LHCN-M2 (cell line): Measurements from ENCODE around the gene DUSP22. TPM values are rescaled to one million over a fixed set of nuclear protein-coding genes. Genes with fewer than 3 reads are reported as not detected.

Experiments used
- DNase-seq: peaks from one replicate; pipeline ENCODE4 v3.0.0-alpha.2; 2012; ENCODE audit warnings: low read depth
- total RNA-seq: library from RNA; depleted of rRNA; stranded (reverse); fragments of >200 nt; gene quantifications from 2 replicates; pipeline ENCODE4 v1.2.3, GENCODE V29; 2014

Gene DUSP22
- total RNA-seq, 1 experiment from 2014 or later = 14.9 TPM

DNA sequence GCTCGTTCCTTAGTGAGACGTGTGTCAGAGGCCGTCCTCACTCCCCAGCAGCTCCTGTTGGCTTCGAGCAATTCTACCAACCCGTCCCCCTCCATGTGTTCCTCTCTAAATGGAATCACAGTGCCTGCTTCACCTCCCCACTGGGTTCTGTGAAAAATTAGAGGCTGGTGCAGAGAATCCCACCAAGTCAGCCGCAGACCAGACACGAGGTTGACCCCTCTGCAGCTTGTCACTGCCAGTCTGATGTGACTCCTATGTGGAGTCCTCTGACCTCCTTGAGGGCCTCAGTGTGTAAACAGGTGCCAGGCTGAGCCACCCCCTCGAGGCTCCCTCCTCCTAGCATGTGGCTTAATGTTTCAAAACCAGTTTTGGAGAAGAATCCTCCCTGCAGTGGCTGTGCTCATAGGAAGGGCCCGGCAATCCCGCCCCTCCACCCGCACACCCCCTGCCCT is 86.7 kb downstream of the DUSP22 start:
- no peak for DNase-seq

DNA sequence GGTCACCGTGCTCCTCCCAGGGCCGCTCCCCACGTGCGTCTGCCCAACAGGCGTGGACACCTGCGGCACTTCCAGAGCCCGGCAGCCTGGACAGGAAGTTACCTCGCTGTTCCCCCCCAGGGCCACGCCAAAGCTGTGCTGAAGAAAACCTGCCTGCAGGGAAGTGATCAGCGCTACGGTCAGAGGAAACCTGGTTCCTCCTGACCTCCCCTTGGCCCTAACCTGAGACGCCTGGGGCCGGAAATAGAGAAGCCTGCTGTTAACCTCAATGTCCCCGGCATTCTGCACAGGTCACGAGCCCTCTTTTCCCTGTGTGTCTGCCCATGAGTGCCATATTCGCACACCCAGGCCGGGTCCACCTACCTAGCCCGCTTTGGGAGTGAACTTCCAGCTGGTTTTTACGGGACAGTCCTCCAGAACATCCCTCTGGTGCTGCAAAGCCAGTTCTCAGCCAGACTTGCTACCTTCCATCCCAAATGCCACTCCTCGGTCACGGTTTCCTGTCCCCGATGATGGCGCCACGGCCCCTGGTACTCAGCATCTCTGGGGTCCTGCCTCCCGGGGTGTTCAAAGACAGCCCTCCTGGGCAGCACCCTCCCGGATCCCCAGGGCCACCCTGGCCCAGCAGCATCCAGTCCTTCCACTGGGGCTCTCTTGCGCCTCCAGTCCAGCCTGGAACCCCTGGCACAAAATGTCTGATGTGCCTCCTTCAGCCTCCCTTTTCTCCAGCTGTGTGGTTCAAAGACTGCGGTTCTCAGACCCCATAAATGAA is 87.3 kb downstream of the DUSP22 start:
- no peak for DNase-seq

DNA sequence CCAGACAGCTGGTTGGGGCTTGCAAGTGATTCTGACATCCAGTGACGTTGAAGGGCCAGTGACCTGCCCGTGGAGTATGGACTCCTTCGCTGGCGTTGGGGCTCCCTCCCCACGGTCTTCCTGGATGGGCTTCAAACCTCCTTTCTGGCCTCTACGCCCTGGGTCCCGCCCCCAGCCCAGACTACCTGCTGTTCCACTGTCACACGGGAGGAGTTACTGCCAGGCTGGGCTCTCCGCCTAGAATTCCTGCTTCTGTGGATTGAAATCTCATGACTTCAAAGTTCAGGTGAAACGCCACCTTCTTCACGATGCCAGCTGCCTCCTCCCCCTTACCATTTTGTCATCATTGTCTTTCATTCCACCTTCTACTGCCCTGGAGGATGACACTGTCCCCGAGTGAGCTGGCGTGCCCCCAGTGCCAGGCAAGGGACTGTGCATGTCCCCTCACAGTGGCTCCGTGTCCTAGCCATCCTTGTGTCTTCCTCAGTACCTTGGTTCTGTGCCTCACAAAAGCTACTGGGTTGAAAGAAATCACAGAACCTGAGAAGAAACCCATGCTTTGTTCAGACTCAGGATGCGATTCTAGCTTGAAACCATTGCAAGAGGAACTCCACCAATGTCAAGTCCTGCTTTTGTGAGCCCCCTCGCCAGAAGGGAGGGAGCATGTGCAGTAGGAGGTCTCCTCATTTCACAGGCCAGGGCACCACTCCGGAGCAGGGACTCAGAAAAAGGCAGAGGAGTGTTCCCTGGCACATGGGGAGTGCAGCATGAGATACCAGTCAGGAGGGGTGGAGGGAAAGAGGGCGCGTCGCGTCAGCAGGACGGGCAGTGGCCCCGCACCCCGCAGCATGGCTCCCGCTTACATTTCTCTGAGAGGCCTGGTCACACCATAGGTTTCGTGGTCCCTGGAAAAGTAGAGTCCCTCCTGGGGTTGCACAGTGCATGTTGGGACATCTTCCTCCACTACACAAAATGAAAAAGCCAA is 88.2 kb downstream of the DUSP22 start:
- no peak for DNase-seq

DNA sequence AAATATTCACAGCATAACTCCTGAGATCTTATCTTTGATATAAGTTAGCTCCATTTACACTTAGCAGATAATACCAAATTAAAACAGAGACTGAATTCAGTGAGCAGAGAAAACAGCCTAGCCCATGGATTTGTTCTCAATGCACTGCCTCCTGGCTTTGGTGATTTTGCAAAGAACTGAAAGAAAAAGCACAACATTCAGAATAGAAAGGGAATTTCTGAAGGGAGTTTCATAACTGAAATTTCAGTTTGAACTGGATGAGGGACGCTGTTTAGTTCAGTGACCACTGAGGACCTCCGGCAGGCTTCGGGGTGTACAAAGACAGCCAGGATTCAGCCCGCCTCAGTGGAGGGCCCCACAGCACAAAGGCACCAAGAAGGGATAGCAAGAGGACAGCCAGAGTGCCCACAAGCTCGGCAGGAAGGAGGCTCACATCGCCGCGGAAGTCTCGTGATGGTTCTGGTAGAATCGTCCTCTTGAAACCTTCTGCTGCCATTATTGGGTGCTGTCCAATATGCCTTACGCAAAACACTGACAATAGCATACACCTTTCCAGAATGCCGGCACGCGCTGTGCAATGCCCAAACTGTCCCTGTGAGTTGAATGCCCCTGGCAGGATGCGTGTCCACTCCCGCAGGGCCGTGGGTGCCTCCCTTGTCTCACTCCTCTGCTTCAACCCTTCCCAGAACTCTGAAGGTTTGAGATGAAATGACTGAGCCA is 89.6 kb downstream of the DUSP22 start:
- DNase-seq = no peak

- DNase-seq = no peak
These were observed 90.9 kb downstream of the DUSP22 start for GRCh38 chr6:382883-383810.

DNA sequence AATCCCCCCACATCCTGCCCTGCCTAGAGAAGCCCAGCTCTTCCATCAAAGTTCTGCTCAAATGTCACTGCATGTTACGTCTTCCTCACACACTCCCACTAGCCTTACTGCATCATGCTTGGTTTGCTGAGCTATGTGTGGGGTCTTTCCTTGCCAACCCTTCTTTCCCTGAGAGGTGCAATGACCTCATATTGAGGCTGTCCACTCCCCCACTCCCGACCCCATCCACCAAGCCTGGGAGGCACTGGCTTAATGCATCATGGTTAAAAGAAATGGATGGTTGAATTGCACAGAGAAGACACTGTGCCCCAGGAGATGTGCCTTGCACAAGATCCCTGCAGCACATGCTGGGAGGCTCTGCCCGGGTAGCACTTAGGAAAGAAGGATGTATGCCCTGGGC is 91.6 kb downstream of the DUSP22 start:
- DNase-seq = no peak

GRCh38 chr6:384898-385297 is 92.6 kb downstream of the DUSP22 start:
- no peak for DNase-seq

GRCh38 chr6:385614-386013 is 93.3 kb downstream of the DUSP22 start:
- no peak for DNase-seq

DNA sequence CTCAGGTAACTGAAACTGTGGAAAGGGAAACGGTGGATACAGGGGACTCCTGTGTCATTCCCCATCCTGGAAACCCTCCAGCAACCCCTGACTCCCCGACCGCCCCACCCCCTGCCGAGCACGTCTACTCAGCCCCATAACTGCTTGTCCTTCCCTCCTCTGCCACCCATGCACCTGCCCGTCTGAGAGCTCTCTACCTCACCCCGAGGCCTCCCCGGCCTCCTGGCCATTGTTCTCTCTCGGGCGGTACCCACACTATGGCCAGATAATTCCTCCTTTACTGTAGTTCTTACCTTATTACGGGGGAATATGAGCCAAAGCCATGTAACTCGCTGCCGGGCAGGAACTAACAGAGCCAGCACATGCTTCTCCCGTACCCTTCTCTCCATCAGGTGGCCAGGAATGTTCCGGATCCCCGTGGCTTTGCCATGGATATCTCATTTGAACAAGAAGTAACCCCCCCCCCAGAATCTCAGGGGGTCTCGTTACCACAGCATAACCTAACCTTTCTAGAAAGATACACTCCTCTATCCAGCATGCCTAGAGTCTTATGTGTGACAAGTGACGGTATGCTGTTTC is 94.5 kb downstream of the DUSP22 start:
- DNase-seq = no peak

- no peak for DNase-seq
These were observed 95.0 kb downstream of the DUSP22 start for GRCh38 chr6:387293-387741.

- peak; percentile 19 for DNase-seq
These were observed 96.1 kb downstream of the DUSP22 start for GRCh38 chr6:388202-388903.

GRCh38 chr6:389143-389542 is 96.9 kb downstream of the DUSP22 start:
- DNase-seq = no peak

DNA sequence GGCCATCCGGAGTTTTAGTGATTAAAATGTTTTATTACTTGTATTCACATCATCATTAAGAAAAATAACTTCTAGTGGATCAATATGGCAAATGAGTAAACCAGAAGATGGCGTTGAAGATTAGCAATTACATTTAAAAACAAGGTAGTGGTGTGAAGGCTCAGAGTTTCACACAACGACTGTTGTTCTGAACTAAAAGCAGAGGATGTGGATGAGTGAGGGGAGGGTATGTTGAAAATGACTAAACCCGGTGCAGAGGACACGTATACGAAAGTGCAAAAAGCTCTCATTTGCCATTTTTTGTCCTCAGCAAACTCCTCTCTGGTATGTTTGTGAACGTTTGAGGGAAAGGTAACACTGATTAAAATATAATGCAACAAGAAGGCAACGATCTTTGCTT is 97.3 kb downstream of the DUSP22 start:
- DNase-seq = no peak

- DNase-seq = peak; percentile 10
These were observed 98.7 kb downstream of the DUSP22 start for GRCh38 chr6:390914-391558.

DNA sequence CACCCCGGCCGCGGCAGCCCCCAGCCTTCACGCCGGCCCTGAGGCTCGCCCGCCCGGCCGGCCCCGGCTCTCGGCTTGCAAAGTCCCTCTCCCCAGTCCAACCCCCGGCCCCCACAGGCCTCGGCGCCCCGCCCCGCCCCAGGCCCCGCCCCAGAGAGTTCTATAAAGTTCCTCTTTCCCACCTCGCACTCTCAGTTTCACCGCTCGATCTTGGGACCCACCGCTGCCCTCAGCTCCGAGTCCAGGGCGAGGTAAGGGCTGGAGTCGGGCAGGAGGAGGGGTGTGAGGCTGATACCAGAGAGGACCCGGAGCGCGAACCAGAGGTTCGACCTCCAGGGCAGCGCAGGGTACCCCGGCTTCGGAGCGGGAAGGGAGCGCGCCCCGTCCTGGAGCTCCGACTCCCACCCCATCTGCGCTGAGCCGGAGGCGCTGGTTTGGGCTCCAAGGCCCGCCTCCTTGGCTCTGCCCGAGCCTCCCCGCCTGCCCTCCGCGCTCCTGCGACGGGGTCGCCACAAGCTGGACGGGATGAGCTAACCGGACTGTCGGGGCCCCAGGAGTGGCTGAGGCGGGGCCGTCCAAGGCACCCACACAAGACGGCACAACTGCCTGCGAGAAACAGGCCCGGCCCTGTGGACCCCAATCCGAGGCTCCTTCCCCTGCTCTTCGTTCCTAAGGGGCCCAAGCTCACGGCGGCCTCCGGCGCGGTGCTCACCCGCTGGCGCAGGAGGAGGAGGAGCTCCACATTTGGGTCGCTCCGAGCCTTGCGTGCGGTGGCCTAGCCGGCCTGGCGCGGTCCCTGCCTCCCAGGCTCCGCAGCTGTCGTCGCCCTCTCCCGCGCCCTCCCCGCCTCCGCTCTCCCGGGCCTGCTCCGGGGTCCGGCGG is 99.5 kb downstream of the DUSP22 start, which contains the start of gene IRF4:
Gene IRF4 (plus strand): TSS at position 194 of the 882 bp plus-strand sequence. CDS start 1,401 bp downstream, outside the sequence.
- DNase-seq = no peak

GRCh38 chr6:392441-393390 is 100.4 kb downstream of the DUSP22 start:
- no peak for DNase-seq
